ENCODE data around the gene NTRK2.

NTRK2 gene

DNA sequence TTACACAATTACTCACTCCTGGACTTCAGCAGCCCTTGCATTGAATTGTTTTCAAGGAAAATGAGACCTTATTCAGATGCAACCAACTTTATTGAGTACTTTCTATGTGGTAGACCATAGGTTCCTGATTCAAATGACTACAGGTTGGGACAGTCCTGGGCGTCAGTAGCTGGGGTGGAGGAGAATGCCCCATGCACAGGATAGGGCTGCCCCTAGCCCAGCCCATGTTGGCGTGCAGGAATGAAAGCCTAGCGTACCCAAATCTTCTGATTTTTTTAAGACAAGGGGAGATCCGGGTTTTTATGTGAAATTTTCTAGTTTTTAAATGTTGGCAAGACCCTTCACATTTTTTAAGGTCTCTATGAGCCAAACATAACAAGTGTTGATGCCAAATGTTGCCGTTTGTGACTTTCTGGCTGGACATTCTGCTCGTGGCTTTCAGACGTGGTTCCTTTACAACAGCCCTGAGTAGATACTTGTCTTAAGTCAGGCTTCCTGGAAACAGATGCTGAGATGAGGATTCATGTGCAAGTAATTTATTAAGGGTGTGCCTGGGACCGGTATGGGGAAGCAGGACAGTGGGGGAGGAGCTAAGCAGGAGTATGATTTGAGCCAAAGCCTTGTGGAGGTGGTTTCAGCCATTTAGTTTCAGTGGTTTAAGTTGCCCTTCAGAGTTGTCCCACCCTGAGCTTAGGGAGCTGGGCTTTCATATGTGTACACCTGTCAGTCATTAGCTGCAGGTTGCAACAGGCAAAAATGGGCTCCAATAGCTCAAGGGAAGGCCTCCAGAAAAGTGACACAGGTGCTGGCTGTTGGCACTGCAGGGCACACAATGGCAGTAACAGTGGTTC, 154.1 kb downstream of the NTRK2 start:
- FAIRE-seq: no peak

DNA sequence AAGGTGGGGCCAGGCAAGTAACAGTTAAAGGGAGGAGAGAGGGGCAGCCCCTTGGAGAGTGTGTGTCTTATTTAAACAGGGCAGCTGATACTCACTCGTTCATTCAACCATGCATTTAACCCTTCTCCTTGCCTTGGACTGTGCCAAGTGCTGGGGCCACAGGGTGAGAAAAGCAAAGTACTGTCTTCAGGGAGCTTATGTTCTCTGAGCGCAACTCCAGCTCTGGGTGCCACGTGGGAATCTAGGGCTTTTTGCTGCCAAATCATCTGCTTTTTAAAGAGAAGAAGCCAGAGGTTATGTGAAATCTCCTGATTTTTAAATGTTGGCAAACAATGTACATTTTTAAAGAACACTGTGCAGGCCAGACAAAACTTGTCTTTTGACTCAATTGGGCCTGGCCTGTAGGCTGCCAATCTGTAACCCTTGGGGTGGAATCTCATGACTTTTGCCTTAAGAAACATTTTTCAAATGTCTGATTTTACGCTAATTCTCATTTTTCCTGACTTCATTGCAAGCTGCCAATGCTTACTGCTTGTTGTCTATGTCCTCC, 157.8 kb downstream of the NTRK2 start:
- no peak for FAIRE-seq

DNA sequence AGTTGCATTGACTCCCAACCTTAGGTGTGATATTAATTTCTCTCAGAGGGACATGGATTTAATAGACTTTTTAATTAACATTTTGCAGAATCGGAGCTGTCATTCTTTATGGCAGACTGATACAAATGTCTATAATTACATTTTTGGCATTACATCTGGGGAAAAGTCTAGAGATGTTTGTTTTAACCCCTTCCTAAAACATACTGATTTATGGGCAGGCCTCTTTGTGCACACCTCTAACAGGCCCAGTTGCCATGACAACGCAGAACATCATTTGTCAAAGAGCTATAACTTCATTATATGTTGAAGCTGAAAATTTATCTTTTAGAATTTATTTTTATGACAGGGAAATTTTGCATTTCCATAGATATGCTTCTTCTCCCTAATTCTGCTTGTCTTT, 158.5 kb downstream of the NTRK2 start:
- FAIRE-seq: no peak

DNA sequence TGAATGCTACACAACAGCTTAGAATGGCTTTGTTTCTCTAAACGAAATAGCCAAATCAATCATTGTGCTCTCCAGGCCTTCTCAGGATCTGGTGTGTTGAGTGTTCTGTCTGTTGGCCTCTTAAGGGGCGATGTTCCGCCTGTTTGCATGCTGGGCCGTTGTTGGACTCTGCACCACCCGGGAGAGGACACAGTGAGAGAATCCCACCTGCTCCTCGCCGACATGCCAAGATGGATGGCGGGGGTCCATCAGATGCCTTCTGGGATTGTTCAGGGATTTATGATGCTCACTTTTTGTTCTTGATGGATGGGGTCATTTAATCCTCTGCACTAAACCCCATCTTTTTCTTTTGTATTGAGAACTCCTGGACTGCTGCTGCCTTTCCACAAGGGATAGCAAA, 159.9 kb downstream of the NTRK2 start:
- FAIRE-seq: no peak

DNA sequence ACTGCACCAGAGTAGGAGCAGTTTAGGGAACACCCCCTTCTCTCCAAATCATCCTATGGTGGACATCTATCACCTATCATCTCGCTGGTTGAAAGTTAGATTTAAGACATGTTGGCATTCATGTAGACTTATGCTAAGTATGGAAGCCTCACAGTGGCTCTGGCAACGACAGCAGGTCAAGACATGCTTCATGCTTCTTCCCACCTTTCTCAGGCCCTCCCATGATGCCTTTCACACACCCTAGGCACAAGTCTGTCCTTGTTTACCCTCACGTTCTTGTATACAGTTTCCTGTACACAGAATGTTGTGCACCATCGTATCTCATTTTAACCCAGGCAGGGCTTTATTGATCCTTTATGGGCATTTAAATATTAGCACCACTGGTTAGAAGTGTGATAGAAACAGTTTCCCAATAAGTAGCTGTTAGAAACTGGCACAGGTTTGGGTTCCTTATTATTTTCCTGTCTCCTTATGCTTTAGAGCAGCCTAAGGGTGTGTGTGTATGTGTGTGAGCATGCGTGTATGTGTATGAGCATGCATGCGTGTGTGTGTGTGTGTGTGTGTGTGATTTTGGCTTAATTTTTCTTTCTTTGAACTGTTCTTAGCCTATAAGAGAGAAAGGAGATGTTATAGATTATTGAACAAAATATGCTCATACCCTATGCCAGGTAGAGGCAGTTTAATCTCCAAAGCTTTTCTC, 160.6 kb downstream of the NTRK2 start:
- FAIRE-seq: no peak

DNA sequence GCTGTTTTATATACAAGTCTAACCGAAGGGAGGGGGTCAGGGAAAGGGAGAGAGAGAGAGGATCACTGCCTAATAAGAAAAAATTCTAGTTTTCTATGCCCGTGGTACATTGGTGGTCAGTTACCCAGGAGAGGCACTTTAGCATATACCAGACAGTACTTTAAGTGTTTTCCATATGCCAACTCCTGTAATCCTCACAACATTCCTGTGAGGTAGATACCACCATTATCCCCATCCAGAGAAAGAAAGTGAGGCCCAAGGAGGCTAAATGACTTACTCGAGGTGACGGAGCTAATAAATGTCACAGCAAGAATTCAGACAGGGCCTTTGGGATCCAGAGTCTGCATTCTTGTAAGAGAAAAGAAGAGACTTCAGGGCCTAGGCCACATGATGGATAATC, 161.8 kb downstream of the NTRK2 start:
- no peak for FAIRE-seq

DNA sequence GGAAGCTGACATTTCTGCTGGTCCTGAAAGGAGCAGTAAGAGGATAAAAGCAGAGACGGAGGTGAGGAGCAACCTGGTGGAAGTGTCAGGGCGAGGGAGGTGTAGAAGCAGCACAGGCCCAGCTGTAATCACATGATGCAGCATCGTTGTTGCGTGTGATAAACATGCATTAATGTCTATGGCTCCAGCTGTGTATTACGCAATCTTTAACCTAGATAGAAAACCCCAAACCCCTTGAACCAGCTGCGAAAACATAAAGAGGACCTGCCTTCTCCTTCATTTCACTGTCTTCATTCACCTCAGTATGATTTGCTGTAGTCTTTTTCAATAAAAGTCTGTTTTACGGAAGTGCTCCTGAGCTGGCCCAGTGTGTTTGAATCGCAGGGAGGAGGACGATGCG, 162.9 kb downstream of the NTRK2 start:
- FAIRE-seq: no peak

DNA sequence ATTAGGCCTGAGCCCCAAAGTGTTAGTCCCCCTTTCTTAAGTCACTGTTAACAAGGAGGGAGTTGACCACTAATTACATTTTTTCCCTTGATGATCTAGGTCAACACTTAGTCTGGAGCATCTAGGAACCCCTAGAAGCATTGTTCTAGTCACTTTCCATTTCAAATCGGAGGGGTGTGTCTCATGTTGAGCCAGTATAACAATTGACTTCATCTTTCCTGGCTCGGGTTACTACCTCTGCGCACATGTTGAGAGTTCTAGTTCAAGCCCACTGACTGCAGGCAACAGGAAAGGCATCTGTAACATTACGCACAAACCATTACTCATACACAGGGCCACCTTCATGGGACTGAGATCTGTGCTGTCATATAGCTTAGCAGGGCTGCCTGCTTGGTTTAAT, 164.9 kb downstream of the NTRK2 start:
- FAIRE-seq: no peak

DNA sequence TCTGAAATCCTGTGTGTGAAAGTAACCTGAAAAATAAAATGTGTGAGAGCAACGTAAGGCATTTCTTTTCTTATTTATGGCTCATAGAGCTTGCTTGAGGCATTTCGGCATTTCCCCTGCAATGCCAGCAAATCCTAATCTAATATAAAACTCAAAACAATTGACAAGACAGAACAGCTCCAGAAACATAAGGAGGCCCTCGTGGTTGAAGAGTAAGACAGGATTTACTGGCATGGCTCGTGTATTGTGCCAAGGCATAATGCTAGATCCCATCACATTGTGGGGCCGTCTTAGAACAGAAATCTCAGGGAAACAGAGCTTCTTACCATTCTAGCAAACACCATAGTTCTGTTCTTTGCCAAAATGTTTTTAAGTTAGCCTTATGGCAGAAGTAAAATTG, 166.2 kb downstream of the NTRK2 start:
- FAIRE-seq: no peak

DNA sequence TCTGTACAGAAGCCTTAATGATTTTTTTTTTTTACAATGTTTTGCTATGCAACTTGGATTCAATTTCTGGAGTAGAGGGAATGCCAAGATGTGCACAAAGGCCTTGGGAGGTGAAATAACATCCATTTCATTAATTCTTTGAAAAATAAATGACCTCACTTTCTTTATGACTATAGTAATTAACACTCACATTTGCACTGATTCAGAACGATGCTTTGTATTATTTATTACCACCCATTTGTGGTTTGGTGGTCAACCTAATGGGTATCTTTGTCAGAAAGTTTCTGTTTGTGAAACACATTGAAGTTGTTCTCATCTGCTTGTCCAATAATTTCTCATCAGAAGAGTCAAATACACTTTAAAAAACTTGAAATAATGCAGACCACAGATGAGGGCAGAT, 169.3 kb downstream of the NTRK2 start:
- FAIRE-seq: no peak

DNA sequence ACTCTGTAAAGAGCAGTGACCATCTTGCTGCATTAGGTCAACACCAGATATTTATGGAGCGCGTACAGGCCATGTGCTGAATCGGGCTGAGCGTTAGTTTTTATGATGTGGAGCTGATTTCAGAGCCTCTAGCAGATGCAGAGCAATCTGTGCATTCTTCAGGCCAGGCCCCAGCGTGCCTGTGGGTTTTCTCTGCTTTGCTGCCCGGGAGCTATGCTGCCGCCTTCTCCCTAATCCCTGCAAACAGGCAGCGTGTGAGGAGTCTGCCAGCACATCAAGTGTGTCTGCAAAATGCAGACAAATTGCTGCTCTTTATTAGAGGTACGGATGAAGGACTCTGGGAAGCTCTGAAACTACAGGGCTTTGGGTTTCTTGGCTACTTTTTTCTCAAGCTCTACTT, 170.0 kb downstream of the NTRK2 start:
- FAIRE-seq: no peak

DNA sequence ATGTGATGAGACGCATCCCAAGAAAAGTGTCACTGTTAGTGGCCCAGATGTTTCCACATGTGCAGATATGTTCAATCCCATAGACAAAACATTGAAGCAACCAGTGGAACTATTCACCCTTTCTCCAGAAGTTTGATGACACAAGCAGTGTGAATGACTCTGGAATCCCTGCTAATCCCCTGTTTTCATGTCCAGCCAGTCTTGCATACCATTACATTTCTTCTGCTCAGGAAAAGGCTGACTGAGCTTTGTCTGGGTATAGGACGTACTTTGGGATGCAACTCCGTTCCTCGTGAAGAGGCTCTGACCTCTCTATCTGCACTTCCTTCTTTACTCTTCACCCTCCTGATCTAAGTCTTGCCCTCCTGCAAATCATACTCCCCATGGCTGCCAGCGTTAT, 172.4 kb downstream of the NTRK2 start:
- FAIRE-seq: no peak

DNA sequence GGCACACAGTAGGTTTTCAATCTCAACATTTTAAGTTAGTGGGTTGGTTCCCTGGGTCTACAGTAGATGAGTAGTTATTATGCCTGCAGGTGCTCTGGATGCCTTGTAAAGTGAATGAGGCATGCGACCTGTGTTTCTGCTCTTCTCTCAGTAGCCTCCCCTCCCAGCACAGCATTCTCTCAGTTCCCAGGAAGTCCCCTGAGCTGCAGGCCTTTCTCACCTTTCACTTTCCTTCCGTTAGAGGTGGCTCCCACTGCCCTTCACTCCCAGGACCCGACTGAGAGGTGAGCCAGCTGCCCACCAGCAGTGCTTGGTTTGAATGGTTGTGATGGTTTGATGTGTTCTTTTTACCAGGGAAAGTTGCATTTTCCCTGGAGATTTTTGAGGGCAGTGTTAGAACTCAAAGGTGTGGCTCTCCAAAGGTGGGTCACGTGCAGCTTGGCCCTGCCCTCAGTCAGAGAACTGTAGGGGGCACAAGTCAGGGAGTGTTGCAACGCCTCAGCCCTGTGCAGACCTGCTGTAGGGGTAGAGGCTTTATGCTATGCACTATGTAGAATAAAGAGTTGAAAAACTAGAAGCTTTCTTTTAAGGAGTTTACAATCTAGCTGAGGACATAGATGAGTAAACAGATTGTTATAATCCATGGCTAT, 173.8 kb downstream of the NTRK2 start:
- no peak for FAIRE-seq

DNA sequence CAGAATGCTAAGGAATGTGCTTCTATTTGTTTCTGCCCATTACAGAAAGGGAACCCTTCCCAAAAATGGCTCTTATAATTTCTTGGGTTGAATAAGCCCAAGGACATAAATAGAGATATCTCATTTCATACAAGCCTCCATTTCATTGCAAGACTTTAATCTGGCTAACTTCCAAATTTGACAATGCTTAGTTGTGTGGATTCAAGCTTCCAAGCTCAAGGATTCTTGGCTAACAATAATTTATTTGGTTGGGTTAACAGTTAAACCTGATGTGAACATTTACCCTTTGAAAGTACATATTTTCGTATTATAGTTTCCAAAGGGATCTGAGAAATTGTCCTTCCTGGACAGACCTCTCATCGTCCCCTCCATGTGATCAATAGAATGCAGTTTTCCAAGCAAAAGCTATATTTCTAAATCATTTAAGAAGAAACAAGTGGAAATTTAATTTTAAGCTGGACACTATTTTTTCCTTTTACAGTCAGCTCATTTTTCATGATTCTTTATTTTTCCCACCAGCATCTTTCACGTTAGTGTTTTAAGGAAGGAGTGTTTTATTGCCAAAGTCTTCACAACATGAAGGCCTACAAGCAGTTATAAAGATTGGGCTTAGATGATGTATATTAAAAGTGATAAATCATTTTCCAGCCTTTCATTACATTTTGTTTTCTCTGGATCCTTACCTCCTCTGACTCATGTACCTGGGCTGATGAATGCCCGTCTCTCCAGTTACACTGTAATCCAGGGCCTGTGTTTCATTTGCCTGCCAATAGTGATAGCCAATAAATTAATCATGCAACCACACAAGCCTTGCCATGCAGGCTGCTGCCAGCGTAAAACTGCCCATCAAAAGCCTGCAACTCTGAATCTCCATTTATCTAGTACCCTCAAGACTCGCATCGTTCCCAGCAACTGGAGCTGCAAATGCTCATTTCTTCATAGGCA, 176.7 kb downstream of the NTRK2 start:
- FAIRE-seq: no peak

DNA sequence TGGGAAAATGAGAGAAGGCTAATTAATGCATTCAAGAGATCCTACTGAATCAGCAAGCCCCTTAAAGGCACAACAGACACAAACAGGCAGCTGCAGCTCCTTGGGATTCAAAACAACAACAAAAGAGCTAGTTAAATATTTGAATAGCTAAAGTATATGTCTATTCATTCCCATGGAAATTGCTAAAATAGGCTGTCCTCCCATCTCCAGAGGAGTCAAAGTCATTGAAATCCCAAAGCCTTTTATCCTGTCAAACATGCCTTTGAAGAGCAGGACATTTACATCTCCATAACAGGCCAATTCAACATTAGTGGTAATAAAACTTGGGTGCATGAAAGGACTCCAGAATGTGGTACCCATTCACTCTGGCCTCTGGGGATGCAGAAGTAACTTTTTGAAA, 177.4 kb downstream of the NTRK2 start:
- no peak for FAIRE-seq

DNA sequence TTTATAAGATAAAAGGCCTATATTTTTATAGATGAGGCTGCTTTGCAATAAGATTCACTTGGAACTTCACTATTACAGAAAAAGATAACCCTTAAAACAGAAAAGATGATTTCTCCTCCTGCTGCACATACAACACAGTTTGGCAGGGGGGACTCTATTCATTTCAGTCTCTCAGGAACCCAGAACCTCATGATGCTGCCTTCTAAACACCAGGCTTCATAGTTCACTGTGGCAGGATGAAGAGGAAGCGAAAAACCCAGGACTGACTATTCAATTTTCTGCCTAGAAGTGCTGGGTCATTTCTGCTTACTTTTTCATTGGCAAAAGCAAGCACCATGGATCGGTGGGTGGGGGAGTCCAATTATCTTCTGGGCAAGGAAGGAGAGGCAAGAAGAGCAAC, 179.5 kb downstream of the NTRK2 start:
- no peak for FAIRE-seq

DNA sequence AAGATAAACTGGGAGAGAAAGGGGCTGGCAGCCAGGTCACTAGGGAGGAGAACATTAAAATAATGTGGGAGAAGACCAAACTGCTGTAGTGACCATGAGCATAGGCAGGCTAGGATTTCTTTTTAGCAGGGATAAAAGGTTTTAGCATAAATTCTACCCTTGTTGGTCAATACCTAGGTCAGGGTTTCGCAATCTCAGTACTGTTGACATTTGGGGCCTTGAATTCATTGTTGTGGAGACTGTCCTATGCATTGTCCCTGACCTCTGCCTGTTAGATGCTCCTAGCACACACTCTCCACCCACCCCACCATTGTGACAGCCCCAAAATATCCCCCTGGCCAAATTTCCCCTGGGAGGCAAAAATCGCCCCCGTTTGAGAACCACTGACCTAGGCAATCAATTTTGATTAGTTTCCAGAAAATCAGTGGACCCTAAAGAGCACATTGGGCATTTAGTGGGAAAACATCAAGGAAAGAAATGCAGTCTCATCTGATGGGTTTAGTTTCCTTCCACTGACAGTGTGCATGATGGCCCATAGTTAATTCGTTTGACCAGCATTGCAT, 181.4 kb downstream of the NTRK2 start:
- FAIRE-seq: no peak

DNA sequence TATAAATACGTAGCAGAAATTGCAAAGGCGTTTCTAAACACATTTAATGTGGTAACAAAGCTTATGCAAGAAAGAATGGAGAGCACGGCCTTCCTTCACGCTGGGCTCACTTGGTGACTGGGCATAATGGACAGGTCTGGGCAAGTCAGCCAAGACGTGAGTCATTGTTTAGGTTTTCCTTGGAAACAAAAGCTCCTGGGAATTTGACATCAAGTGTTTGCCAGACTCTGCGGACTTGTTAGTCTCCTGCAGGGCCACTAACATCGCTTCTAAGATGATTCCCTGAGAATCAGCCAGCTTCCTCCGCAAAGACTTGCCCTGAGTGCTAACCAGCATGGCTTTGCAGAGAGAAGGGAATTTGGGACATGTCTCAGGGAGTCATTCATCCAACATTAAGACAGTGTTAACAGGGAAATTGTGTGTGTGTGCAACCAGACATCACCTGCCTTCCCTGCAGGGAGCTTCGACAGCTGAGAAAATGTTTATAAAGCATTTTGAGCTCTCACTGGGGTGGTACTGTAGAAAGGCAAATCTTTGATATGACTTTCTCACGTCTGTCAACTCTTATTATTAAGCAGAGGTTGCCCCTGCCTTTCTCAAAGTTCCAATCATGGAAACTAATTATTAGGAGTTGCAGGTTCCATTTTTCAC, 182.5 kb downstream of the NTRK2 start:
- FAIRE-seq: no peak

DNA sequence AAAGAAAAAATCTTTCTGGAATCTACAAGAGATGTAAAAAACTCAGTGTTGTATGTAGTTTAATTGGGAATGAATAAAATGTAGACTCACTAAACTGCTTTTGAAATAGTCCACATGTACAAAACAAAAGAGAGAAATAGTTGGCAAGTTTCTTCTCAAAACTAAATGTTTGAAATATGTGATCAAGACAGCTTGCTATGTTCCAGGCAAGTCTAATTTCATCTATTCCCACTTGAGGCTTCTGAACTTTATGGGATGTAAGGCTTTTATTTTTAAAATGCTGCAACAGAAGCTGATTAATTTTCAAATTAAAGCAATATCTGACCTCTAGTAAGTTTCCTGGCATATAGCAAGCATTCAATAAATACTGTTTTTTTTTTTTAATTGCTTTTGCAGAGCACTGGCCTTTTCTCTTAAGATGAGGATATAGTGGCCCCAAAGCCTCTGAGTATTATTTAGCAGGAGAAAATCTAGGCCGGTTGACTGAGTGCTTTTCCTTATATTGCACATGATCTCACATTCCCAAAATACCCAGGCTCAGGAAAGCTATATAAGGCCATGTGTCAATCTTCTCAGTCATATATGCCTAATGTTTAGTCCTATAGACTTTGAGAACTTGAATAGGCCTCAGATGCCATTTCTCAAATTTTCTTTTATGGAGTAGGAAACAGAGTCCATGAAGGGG, 183.2 kb downstream of the NTRK2 start:
- no peak for FAIRE-seq

DNA sequence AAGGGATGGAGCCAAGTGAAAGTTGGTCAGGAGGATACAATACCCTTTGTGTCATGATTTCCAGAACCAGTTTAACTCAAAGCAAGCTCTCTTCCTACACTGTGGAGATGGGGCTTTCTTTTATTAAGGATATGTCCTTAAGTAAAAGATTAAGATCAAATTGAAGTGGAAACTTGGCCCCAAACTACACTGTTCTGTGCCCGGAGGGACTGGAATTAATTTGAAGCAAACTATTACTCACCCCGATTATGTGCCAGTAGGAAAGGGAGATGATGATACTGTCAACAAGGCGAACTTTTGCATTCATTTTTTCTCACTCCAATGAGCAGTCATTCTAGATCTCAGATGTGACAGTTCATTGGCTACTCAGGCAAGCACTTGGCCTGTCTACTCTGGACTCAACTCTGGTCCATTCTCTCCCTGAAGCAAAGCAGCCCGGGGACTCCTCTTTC, 186.7 kb downstream of the NTRK2 start:
- no peak for FAIRE-seq

DNA sequence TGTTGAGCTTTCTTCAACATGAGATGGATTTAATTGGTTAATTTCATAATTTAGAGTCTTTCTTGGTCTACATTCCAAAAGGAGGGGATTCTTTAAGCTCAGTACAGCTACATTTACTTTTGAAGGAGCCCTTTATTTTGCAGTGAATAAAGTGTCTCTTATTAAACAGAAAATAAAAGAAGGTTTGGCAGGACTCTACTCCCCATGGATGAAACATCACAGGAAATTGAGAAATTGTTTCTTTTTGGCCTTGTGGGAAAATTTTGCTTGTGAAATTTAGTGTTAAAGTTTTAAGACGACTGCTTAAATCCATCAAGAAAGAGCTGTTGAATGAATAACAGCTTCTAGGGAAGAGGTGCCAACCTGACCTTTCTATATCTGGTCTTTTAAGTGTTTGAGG, 187.7 kb downstream of the NTRK2 start:
- no peak for FAIRE-seq
